Astrocyte (in vitro differentiated cells and primary cell): Measurements from ENCODE around the gene STK33.

Experiments
- CTCF ChIP-seq: IDR thresholded peaks from 2 replicates; pipeline ENCODE4 v1.5.1; 2011; ENCODE audit warnings: low read depth, mild to moderate bottlenecking, inconsistent platforms, low read length, moderate library complexity; ENCODE audit not compliant: insufficient read depth
- EZH2 ChIP-seq: IDR thresholded peaks from 2 replicates; pipeline ENCODE4 v1.6.1; 2012; ENCODE audit warnings: mild to moderate bottlenecking, low read length, inconsistent platforms; ENCODE audit not compliant: insufficient read depth

DNA sequence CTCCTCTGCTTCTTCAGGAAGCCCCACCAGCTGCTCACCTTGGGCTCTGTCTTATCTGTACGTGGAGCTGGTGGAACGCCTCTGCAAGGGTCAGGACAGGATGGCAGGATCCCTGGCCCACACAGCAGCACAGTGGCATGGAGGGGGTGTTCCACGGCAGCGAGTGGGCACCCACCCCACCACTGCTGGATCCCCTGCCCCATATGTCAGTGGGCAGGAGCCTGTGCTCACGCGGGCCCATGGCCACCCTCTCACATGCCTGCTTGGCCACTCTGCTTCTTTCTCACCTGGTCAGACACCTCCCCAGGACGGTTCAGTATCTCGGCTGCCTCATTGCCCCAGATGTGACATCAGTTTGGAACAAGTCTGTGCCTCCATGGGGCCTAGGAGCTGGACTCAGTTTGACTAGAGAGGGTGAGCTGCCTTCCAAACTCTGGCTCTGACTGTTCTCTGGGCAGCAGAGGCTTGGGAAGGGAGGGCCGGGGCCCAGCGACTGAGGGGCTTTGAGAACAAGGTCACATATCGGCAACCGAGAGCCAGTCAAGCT, 232.3 kb downstream of the STK33 start:
- TF ChIP-seq CTCF, result no peak
- TF ChIP-seq EZH2, result no peak
